ENCODE data around the gene PRORP. TPM values are rescaled to one million over a fixed set of nuclear protein-coding genes. Genes with fewer than 3 reads are reported as not detected.
A peak's percentile ranks its signal among the peaks of the same experiment; 100 is the strongest.

PRORP gene
- total and polyA plus RNA-seq, 9 of the 15 experiments (the other 6 are each of a cell fraction or from before 2014, with no cell fraction given), result 21.9 to 48.7 (median 36.5) TPM

- no peak overlapping the region for H3K27ac ChIP-seq (ENCODE audit: extremely low read depth, low read depth, low read length)
- no peak overlapping the region for H3K4me3 ChIP-seq
- ATAC-seq, result no peak
- peak; percentile 23 for TF ChIP-seq RBM25 (IDR thresholded peaks at IDR 0.05; ENCODE audit: low read depth, low read length, severe bottlenecking)
- peak; percentile 61; the same call in 1 of the 2 replicates for TF ChIP-seq ZNF121 (CRISPR knock-in tag; conservative IDR thresholded peaks at IDR 0.05)
- TF ChIP-seq ZNF316 (IDR thresholded peaks at IDR 0.05), result no peak
- 0 out of 2 replicates have a peak, but pooled peaks cover 2% of the 10 kb centered on the region for H3K9me3 ChIP-seq (replicated peaks; ENCODE audit: control insufficient read depth, insufficient read depth, low read depth, low read length)
- no peaks in the 10 kb centered on the region for H4K20me1 ChIP-seq (replicated peaks; ENCODE audit: control insufficient read depth, insufficient read depth, low read length)
- DNase-seq (ENCODE audit: extremely low read depth in 1 of 4, low spot score in 3 of 4), result no peak
- H3K27me3 ChIP-seq (ENCODE audit: control insufficient read depth in 2 of 2, insufficient read depth in 2 of 2, low read length in 2 of 2), result no peaks in the 10 kb centered on the region
- no peak overlapping the region for H3K9ac ChIP-seq (ENCODE audit: insufficient read depth in 1 of 2, low read depth in 2 of 2, low read length in 2 of 2)
- H2AFZ ChIP-seq (ENCODE audit: low read depth, low read length), result no peak overlapping the region
- 94% methylated on average over 3 of the region's 4 CpGs for WGBS (ENCODE audit: insufficient coverage, low coverage, missing lambda C conversion rate)
- in situ Hi-C loops (cut with MboI) (no loop called here), intact Hi-C loops (cut with micrococcal nuclease) (no loop called here)
- POLR2A ChIA-PET, result no interaction called here
- BruUV-seq (replicated peaks), result no TSS peak
- no peak overlapping the region for H3K4me2 ChIP-seq (ENCODE audit: insufficient read depth, low read length)
- no peaks in the 10 kb centered on the region for H3K9me1 ChIP-seq (ENCODE audit: control insufficient read depth, insufficient read depth, low read length)
- CTCF ChIA-PET (ENCODE audit: low intra/inter-chr PET ratio), result no interaction called here
- H3K79me2 ChIP-seq (ENCODE audit: control insufficient read depth, insufficient read depth, low read length), result peaks cover 7% of the 10 kb centered on the region; the same call in 2 of the 3 replicates
- peaks cover 26% of the 10 kb centered on the region; the same call in 2 of the 3 replicates for H3K36me3 ChIP-seq (ENCODE audit: control insufficient read depth, insufficient read depth, low read length)
- peaks cover 3 to 9% of the 10 kb centered on the region in 2 experiments; a peak in 4 of 5 replicates for H3K4me1 ChIP-seq (replicated peaks in 1 of 2; ENCODE audit: control insufficient read depth in 2 of 2, insufficient read depth in 2 of 2, low read length in 2 of 2)
- no peak for FAIRE-seq
Measured at GRCh38 chr14:35116242-35116641, 6.1 kb upstream of the PRORP start.

GRCh38 chr14:35117112-35117511, 5.2 kb upstream of the PRORP start:
- ChIA-PET CTCF (ENCODE audit: low intra/inter-chr PET ratio) (no interaction called here), POLR2A (interaction anchor here (0.5 kb wide), 1 partner anchor 292 kb away, joined by 4 read pairs; no protein-coding TSS in a partner anchor)
- WGBS (ENCODE audit: insufficient coverage, low coverage, missing lambda C conversion rate), result 80% methylated on average over 2 of the region's 2 CpGs
- H4K20me1 ChIP-seq (replicated peaks; ENCODE audit: control insufficient read depth, insufficient read depth, low read length), result no peaks in the 10 kb centered on the region
- no peak overlapping the region for H3K4me3 ChIP-seq
- no peak overlapping the region for H3K4me2 ChIP-seq (ENCODE audit: insufficient read depth, low read length)
- peaks cover 9% of the 10 kb centered on the region; the same call in 2 of the 3 replicates for H3K79me2 ChIP-seq (ENCODE audit: control insufficient read depth, insufficient read depth, low read length)
- no TSS peak for BruUV-seq (replicated peaks)
- in situ Hi-C loops (cut with MboI) (no loop called here), intact Hi-C loops (cut with micrococcal nuclease) (no loop called here)
- H2AFZ ChIP-seq (ENCODE audit: low read depth, low read length), result no peak overlapping the region
- no peaks in the 10 kb centered on the region for H3K9me3 ChIP-seq (replicated peaks; ENCODE audit: control insufficient read depth, insufficient read depth, low read depth, low read length)
- no peak for TF ChIP-seq EGR1 (conservative IDR thresholded peaks at IDR 0.05)
- no peak for TF ChIP-seq IRF1 (CRISPR knock-in tag; IDR thresholded peaks at IDR 0.05; ENCODE audit: borderline replicate concordance)
- no peaks in the 10 kb centered on the region for H3K9me1 ChIP-seq (ENCODE audit: control insufficient read depth, insufficient read depth, low read length)
- no peak for FAIRE-seq
- ATAC-seq, result no peak
- H3K27me3 ChIP-seq (ENCODE audit: control insufficient read depth in 2 of 2, insufficient read depth in 2 of 2, low read length in 2 of 2), result no peaks in the 10 kb centered on the region
- no peak overlapping the region for H3K9ac ChIP-seq (ENCODE audit: insufficient read depth in 1 of 2, low read depth in 2 of 2, low read length in 2 of 2)
- no peak for DNase-seq (ENCODE audit: extremely low read depth in 1 of 4, low spot score in 3 of 4)
- peaks cover 3 to 9% of the 10 kb centered on the region in 2 experiments; a peak in 4 of 5 replicates for H3K4me1 ChIP-seq (replicated peaks in 1 of 2; ENCODE audit: control insufficient read depth in 2 of 2, insufficient read depth in 2 of 2, low read length in 2 of 2)
- peaks cover 19% of the 10 kb centered on the region; the same call in 2 of the 3 replicates for H3K36me3 ChIP-seq (ENCODE audit: control insufficient read depth, insufficient read depth, low read length)
- H3K27ac ChIP-seq (ENCODE audit: extremely low read depth, low read depth, low read length), result no peak overlapping the region
